Mucosa of rectum (tissue), 2 donors: ENCODE results near the gene RAB43.
"Not testable (repeated sequence)": the region's sequence is repeated elsewhere in the genome, so short reads cannot be mapped to it uniquely, and the experiment has no call there.

Experiments
- H3K27ac ChIP-seq, 2 donors: one replicate each; pipeline ENCODE4 v1.7.0; 2013; ENCODE audit warnings: inconsistent platforms in 2 of 2, low read depth in 2 of 2, low read length in 2 of 2
- H3K27me3 ChIP-seq, 2 donors: one replicate each; pipeline ENCODE4 v1.7.0; 2013; ENCODE audit warnings: low read length in 2 of 2; ENCODE audit not compliant: control insufficient read depth in 2 of 2, insufficient read depth in 2 of 2
- H3K36me3 ChIP-seq, 2 donors: one replicate each; pipeline ENCODE4 v1.7.0; 2013; ENCODE audit warnings: low read length in 2 of 2; ENCODE audit not compliant: control insufficient read depth in 2 of 2, insufficient read depth in 2 of 2
- H3K4me1 ChIP-seq, 2 donors: one replicate each; pipeline ENCODE4 v1.7.0; 2013; ENCODE audit warnings: low read length in 2 of 2, mild to moderate bottlenecking in 1 of 2; ENCODE audit not compliant: control insufficient read depth in 2 of 2, insufficient read depth in 2 of 2
- H3K4me3 ChIP-seq, 2 donors: one replicate each; pipeline ENCODE4 v1.7.0; 2013; ENCODE audit warnings: low read length in 2 of 2
- H3K9ac ChIP-seq, 2 donors: one replicate each; pipeline ENCODE4 v1.7.0; 2013; ENCODE audit warnings: low read length in 2 of 2, low read depth in 1 of 2, mild to moderate bottlenecking in 1 of 2
- H3K9me3 ChIP-seq, 2 donors: one replicate each; pipeline ENCODE4 v1.7.0; 2013; ENCODE audit warnings: low read length in 2 of 2; ENCODE audit not compliant: control insufficient read depth in 2 of 2
- donor health status: healthy.
- donor health status: Normal muscosa, but diverticular disease.

RAB43 gene

DNA sequence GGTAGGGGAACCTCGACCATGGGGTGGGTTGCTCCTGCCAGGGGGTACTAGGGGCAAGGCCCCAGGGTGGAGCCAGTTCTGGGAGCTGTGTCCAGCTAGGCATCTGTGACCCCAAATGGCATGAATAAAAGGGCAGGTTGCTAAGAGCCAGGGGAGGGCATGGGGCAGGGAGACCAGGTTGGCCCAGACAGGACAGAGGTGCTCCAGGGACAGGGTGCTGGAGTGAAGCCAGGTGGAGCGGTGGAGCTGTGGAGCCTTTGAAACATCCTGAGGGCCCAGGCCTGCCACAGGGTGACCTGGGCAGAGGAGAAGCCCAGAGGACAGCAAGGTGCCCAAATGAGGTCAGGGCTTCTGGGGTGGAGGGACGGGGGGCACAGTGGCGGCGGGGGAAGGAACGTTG is 33.3 kb downstream of the RAB43 start:
- not testable (repeated sequence) for H3K4me3 ChIP-seq, H3K9me3 ChIP-seq

DNA sequence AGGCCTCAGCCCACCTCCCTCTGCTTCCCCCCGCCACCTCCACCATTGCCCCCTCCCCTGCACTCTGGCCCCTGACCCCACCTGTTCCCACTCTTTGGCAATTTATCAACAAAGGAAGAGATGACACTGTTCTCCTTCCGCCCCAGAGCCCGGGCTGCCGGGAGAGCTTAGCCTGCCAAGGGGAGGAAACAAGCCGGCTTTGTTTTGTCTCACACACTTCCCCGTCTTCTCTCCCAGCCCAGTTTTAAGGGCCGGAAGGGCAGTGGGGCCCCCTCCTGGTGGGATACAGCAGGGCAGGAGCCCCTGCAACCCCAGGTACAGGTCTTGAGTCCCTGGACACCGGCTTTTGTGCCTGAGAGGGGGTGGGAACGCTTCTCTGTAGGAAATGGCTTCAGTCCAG is 33.7 kb downstream of the RAB43 start:
- H3K27me3 ChIP-seq, H3K9me3 ChIP-seq, H3K4me3 ChIP-seq, H3K27ac ChIP-seq, H3K4me1 ChIP-seq, H3K9ac ChIP-seq: not testable (repeated sequence)
- H3K36me3 ChIP-seq, result peaks cover 6 to 11% of the 10 kb centered on the region in 2 donors

More for the DNA sequence above, 33.3 kb downstream of the RAB43 start:
- H3K36me3 ChIP-seq, result peaks cover 6 to 11% of the 10 kb centered on the region in 2 donors
- H3K27me3 ChIP-seq, H3K27ac ChIP-seq, H3K4me1 ChIP-seq, H3K9ac ChIP-seq: not testable (repeated sequence)

DNA sequence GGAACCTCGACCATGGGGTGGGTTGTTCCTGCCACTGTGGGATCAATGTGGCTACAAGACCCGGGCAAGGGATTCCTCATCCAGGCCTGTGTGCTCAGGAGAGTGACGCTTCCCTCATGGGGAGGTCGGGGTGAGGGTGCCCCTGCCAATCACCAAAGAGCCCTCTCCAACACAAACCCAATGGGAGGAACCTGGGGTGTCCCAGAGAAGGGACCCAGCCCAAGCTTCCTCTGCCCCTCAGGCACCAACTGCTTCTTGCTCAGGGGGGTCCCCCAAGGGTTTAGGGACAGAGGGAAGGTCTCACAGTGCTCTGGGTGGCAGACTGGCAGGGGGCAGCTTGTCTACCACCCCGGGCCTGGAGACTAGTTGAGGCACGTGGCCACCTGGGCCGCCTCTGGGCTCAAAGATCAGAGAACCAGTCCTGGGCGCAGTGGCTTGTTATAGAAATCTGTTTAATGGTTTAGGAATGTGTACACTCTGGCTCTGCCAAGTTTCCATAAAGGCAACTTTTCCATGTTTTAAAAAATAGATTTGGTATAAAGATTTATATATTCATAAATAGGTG is 34.4 kb downstream of the RAB43 start:
- Histone ChIP-seq H3K36me3 (peaks cover 6 to 8% of the 10 kb centered on the region in 2 donors), H3K27me3 (no peaks in the 10 kb centered on the region), H3K4me1 (peaks cover 2 to 8% of the 10 kb centered on the region in 2 donors), H3K9ac (peak overlapping the region in 1 of 2 donors; percentile 36), H3K9me3 (no peaks in the 10 kb centered on the region), H3K4me3 (no peak overlapping the region), H3K27ac (peak overlapping the region; percentile 38 to 55)

DNA sequence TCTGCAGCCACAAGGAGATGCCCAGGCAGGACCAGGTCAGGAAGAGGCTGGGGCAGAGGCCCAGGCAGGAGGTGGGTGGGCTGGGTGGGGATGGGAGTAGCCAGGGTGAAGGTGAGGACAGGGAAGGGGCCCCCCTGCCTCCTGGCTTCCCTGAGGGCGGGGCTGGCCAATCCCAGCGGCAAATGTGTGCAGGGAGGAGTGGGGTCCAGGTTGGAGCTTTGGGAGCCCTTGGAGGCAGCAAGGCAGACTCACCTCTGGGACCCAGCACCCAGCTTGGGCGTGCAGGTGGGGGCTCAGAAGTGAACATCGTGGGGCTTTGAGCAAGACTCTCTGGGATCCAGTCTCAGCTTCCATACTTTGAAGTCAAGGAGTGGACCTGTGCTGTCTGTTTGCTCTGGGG is 35.8 kb downstream of the RAB43 start:
- Histone ChIP-seq H3K4me3 (no peak overlapping the region), H3K9ac (no peak overlapping the region), H3K27me3 (no peaks in the 10 kb centered on the region), H3K36me3 (no peaks in the 10 kb centered on the region), H3K4me1 (peaks cover 2 to 8% of the 10 kb centered on the region in 2 donors), H3K9me3 (no peaks in the 10 kb centered on the region), H3K27ac (no peak overlapping the region)

DNA sequence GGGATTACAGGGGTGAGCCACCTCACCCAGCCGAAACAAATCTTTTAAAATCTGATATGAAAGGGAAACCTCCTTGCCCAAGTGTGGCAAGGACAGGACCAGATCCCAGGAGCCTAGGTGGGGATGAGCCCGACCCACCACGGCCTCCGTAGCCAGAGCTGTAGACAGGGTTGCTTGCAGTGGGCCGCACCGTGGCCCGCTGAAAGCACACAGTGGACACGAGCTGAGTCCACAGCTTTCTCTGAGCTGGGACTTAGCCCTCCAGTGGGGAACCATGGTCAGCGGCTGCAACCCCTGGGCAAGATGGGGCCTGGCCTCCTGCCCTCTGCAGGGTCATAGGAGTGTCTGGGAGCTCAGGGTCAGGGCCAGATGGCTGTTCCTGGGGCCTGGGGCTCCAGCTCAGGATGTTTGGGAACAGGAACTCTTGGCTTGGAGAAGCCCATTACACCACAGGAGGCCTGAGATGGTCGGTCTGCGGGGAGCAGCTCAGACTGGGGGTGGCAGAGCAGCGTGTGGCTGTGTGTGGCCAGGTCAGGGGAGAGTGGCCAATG is 36.4 kb downstream of the RAB43 start:
- Histone ChIP-seq H3K4me1 (peaks cover 2 to 8% of the 10 kb centered on the region in 2 donors), H3K27ac (no peak overlapping the region), H3K9me3 (no peaks in the 10 kb centered on the region), H3K36me3 (no peaks in the 10 kb centered on the region), H3K9ac (no peak overlapping the region), H3K4me3 (no peak overlapping the region), H3K27me3 (no peaks in the 10 kb centered on the region)

DNA sequence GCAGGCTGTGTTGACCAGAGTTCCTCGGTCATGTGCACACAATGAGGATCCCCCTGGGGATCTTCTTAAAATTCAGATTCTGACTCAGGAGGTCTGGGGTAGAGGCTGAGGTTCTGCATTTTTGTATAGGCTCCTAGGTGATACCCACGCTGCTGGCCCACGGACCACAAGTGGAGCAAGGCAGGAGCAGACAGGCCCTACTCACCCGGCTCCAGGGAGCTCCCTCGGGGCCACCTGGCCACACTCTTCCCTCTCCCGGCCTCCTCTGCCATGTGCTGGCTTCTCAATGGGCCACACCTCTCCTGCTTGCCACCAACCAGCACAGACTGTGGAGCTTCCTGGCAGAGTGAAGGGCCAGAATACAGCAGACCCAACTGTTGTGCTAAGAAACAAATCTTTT is 37.1 kb downstream of the RAB43 start:
- no peak overlapping the region for H3K9ac ChIP-seq
- no peaks in the 10 kb centered on the region for H3K36me3 ChIP-seq
- H3K4me1 ChIP-seq, result peaks cover 2 to 8% of the 10 kb centered on the region in 2 donors
- no peak overlapping the region for H3K4me3 ChIP-seq
- H3K27ac ChIP-seq, result no peak overlapping the region
- no peaks in the 10 kb centered on the region for H3K27me3 ChIP-seq
- no peaks in the 10 kb centered on the region for H3K9me3 ChIP-seq

GRCh38 chr3:129082026-129082425 is 39.6 kb downstream of the RAB43 start:
- H3K9me3 ChIP-seq, result no peaks in the 10 kb centered on the region
- no peaks in the 10 kb centered on the region for H3K27me3 ChIP-seq
- H3K4me1 ChIP-seq, result peaks cover 0 to 5% of the 10 kb centered on the region in 2 donors
- H3K4me3 ChIP-seq, result no peak overlapping the region
- no peaks in the 10 kb centered on the region for H3K36me3 ChIP-seq
- no peak overlapping the region for H3K9ac ChIP-seq
- H3K27ac ChIP-seq, result no peak overlapping the region

- no peaks in the 10 kb centered on the region for H3K4me1 ChIP-seq
- no peak overlapping the region for H3K4me3 ChIP-seq
- H3K9me3 ChIP-seq, result no peaks in the 10 kb centered on the region
- H3K36me3 ChIP-seq, result no peaks in the 10 kb centered on the region
- no peak overlapping the region for H3K27ac ChIP-seq
- H3K27me3 ChIP-seq, result no peaks in the 10 kb centered on the region
- no peak overlapping the region for H3K9ac ChIP-seq
Observed at GRCh38 chr3:129081503-129081902, 40.1 kb downstream of the RAB43 start.

DNA sequence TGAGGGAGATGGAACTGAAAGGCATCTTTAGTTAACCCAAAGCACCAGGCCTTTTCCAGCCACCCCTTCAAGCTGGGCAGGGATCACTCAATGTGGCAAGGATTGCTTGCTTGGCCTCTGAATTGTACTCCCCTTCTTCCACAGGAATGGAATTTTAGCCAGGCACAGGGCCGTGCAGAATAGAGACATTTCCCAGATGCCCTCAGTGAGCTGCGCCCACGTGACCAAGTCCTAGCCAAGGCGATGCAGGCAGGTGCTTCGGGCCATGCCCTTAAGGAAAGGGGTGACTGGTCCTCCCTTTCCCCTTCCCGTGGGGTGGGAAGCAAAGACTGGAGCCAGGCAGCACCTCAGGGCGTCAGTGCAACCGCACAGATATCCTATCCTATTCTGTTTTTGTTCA is 43.1 kb downstream of the RAB43 start:
- Histone ChIP-seq H3K36me3 (no peaks in the 10 kb centered on the region), H3K4me1 (no peaks in the 10 kb centered on the region), H3K9ac (no peak overlapping the region), H3K9me3 (no peaks in the 10 kb centered on the region), H3K27ac (no peak overlapping the region), H3K27me3 (no peaks in the 10 kb centered on the region), H3K4me3 (no peak overlapping the region)

DNA sequence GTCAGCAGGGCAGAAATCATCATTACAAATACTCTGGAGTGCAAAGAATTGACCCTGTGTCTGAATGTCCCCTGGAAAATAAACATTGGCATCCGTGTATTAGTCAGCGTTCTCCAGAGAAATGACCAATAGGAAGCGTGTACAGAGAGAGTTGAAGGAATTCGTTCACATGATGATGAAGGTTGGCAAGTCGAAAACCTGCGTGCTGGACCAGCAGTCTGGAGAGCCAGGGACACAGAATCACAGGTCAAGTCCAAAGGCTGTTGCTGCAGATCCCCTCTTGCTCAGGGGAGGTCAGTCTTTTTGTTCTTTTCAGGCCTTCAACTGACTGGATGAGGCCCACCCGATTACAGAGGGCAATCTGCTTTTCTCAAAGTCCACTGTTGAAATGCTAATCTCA is 44.4 kb downstream of the RAB43 start:
- no peaks in the 10 kb centered on the region for H3K9me3 ChIP-seq
- H3K36me3 ChIP-seq, result no peaks in the 10 kb centered on the region
- no peaks in the 10 kb centered on the region for H3K4me1 ChIP-seq
- no peak overlapping the region for H3K9ac ChIP-seq
- no peaks in the 10 kb centered on the region for H3K27me3 ChIP-seq
- no peak overlapping the region for H3K27ac ChIP-seq
- no peak overlapping the region for H3K4me3 ChIP-seq
